GM23338 (cell line): ENCODE data around the gene MBD3L2. TPM values are rescaled to one million over a fixed set of nuclear protein-coding genes. Genes with fewer than 3 reads are reported as not detected.

Experiments used
- ATAC-seq: fragments of 200-7000 bp; cut with Tn5 transposase; 3 replicates; pipeline ENCODE4 v1.9.1; 2020
- DNase-seq: peaks from one replicate; pipeline ENCODE4 v3.0.0-alpha.2; 2015; ENCODE audit warnings: low spot score
- H2AFZ ChIP-seq: fragments of 200-600 bp; sonication (generic); 2 replicates; pipeline ENCODE4 v1.8.0; 2016; ENCODE audit warnings: antibody characterized with exemption, mild to moderate bottlenecking, moderate library complexity
- H3F3A ChIP-seq: fragments of 200-600 bp; sonication (generic); replicated peaks from 2 replicates; pipeline ENCODE4 v1.8.0; 2017; ENCODE audit warnings: antibody characterized with exemption, mixed run types, low read depth
- H3K27ac ChIP-seq: fragments of 200-600 bp; sonication (generic); 2 replicates; pipeline ENCODE4 v1.6.1; 2016; ENCODE audit warnings: low read depth
- H3K27me3 ChIP-seq: fragments of 200-600 bp; sonication (generic); 2 replicates; pipeline ENCODE4 v1.8.0; 2016; ENCODE audit warnings: mild to moderate bottlenecking, mixed run types, moderate library complexity; ENCODE audit not compliant: insufficient read depth
- H3K36me3 ChIP-seq: fragments of 200-600 bp; sonication (generic); 2 replicates; pipeline ENCODE4 v1.8.0; 2016; ENCODE audit warnings: mild to moderate bottlenecking; ENCODE audit not compliant: insufficient read depth
- H3K4me1 ChIP-seq: fragments of 200-600 bp; sonication (generic); 2 replicates; pipeline ENCODE4 v1.8.0; 2016; ENCODE audit warnings: mild to moderate bottlenecking, moderate library complexity; ENCODE audit not compliant: insufficient read depth
- H3K4me2 ChIP-seq: fragments of 200-600 bp; sonication (generic); 2 replicates; pipeline ENCODE4 v1.7.1; 2017; ENCODE audit warnings: mixed run types
- H3K4me3 ChIP-seq: fragments of 200-600 bp; sonication (generic); 2 replicates; pipeline ENCODE4 v1.6.1; 2016; ENCODE audit warnings: mixed run types
- H3K79me2 ChIP-seq: fragments of 200-600 bp; sonication (generic); replicated peaks from 2 replicates; pipeline ENCODE4 v1.8.0; 2017; ENCODE audit warnings: mild to moderate bottlenecking; ENCODE audit not compliant: insufficient read depth
- H3K9me2 ChIP-seq: fragments of 200-600 bp; sonication (generic); 2 replicates; pipeline ENCODE4 v1.8.0; 2017; ENCODE audit not compliant: insufficient read depth
- H4K20me1 ChIP-seq: fragments of 200-600 bp; sonication (generic); replicated peaks from 2 replicates; pipeline ENCODE4 v1.8.0; 2017; ENCODE audit warnings: mild to moderate bottlenecking; ENCODE audit not compliant: insufficient read depth
- H3K27ac Mint-ChIP-seq: 2 replicates; pipeline ENCODE4 v1.8.0; 2020; ENCODE audit warnings: inconsistent platforms, mild to moderate bottlenecking, moderate library complexity, mixed read lengths
- H3K27me3 Mint-ChIP-seq: 3 replicates; pipeline ENCODE4 v1.8.0; 2022; ENCODE audit warnings: low read depth, mild to moderate bottlenecking, moderate library complexity, mixed read lengths, inconsistent platforms; ENCODE audit not compliant: insufficient read depth, poor library complexity
- H3K36me3 Mint-ChIP-seq: 3 replicates; pipeline ENCODE4 v1.8.0; 2021; ENCODE audit warnings: low read depth, mild to moderate bottlenecking, inconsistent platforms, moderate library complexity, mixed read lengths
- H3K4me1 Mint-ChIP-seq: 3 replicates; pipeline ENCODE4 v1.8.0; 2020; ENCODE audit warnings: mild to moderate bottlenecking, inconsistent platforms, mixed read lengths
- H3K4me3 Mint-ChIP-seq: 3 replicates; pipeline ENCODE4 v1.8.0; 2021; ENCODE audit warnings: moderate library complexity, mild to moderate bottlenecking, inconsistent platforms, mixed read lengths
- H3K9me3 Mint-ChIP-seq: 3 replicates; pipeline ENCODE4 v1.8.0; 2020; ENCODE audit warnings: moderate library complexity, mild to moderate bottlenecking, inconsistent platforms, mixed read lengths
- EZH2 ChIP-seq: fragments of 200-600 bp; sonication (generic); IDR thresholded peaks from one replicate; pipeline ENCODE4 v1.8.0; 2017; ENCODE audit warnings: antibody characterized with exemption, mild to moderate bottlenecking, low read depth; ENCODE audit not compliant: unreplicated experiment
- JUNB ChIP-seq: IDR thresholded peaks from one replicate; pipeline ENCODE4 v1.6.1; 2016; ENCODE audit warnings: antibody characterized with exemption; ENCODE audit not compliant: unreplicated experiment
- NANOG ChIP-seq: IDR thresholded peaks from 2 replicates; pipeline ENCODE4 v1.6.1; 2016; ENCODE audit warnings: antibody characterized with exemption, borderline replicate concordance
- POLR2AphosphoS5 ChIP-seq: IDR thresholded peaks from 2 replicates; pipeline ENCODE4 v1.6.1; 2016; ENCODE audit warnings: antibody characterized with exemption, low read depth
- STAT1 ChIP-seq: IDR thresholded peaks from one replicate; pipeline ENCODE4 v1.6.1; 2016; ENCODE audit warnings: antibody characterized with exemption; ENCODE audit not compliant: unreplicated experiment
- ZNF114 ChIP-seq: fragments of 250-450 bp; sonication (Bioruptor Pico); IDR thresholded peaks from 2 replicates; pipeline ENCODE4 v1.5.0; 2020; ENCODE audit warnings: mild to moderate bottlenecking, moderate library complexity
- polyA plus RNA-seq: library from polyadenylated mRNA; unstranded; fragments of >200 nt; fragmentation: Nextera tagmentation; extraction: Ambion mirVana; gene quantifications from 2 replicates; pipeline ENCODE4 v1.2.1, GENCODE V29; 2016
- total RNA-seq: library from RNA; depleted of rRNA; stranded (reverse); fragments of >200 nt; shearing (Covaris generic); gene quantifications from 2 replicates; pipeline ENCODE4 v1.2.3, GENCODE V29; 2014
- TF ChIP-seq, protein P1 (sequence below), 2 experiments: fragments of 200-600 bp in 1 of 2; sonication (generic) in 1 of 2; conservative IDR thresholded peaks; 2 replicates each; pipeline versions ENCODE4 v1.5.1 to v1.6.1; 2016 to 2017; ENCODE audit warnings: antibody characterized with exemption in 2 of 2, low read depth in 2 of 2, mild to moderate bottlenecking in 2 of 2, moderate library complexity in 1 of 2
- TF ChIP-seq, protein P2 (sequence below): IDR thresholded peaks from 2 replicates; pipeline ENCODE4 v1.6.1; 2016; ENCODE audit warnings: antibody characterized with exemption
- TF ChIP-seq, protein P3 (sequence below): fragments of 250-450 bp; sonication (Bioruptor Pico); IDR thresholded peaks from 2 replicates; pipeline ENCODE4 v1.5.0; 2020; ENCODE audit warnings: mild to moderate bottlenecking, moderate library complexity
- TF ChIP-seq, protein P4 (sequence below): IDR thresholded peaks from one replicate; pipeline ENCODE4 v1.6.1; 2018; ENCODE audit warnings: antibody characterized with exemption; ENCODE audit not compliant: unreplicated experiment

The MBD3L2 gene
- total and polyA plus RNA-seq, 2 experiments from 2014 or later, result not detected

DNA sequence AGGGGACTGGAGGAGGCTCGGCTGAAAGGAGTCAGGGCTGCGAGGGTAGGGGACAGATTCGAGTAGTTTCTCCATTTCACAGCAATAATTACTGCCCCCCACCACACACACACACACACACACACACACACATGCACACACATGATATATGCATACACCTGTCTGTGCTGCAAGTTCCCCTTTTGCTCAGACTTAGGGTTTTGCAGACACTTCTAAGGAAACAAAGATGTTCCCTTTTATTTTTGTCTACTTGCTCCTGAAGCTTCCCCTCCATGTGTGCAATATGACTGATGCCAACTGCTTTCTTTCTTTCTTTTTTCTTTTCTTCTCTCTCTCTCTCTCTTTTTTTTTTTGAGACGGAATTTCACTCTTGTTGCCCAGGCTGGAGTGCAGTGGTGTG is 41.3 kb upstream of the MBD3L2 start:
- ATAC-seq, result no peak
- H3K36me3 Mint-ChIP-seq, result peaks cover 29% of the 10 kb centered on the region; the same call in 2 of the 3 replicates
- H3K27ac Mint-ChIP-seq, result no peak overlapping the region
- Histone ChIP-seq H3K4me2 (no peak overlapping the region), H3F3A (no peaks in the 10 kb centered on the region), H3K36me3 (no peaks in the 10 kb centered on the region), H3K4me1 (no peaks in the 10 kb centered on the region), H3K4me3 (no peak overlapping the region), H4K20me1 (no peaks in the 10 kb centered on the region), H3K27ac (no peak overlapping the region), H3K79me2 (no peaks in the 10 kb centered on the region), H2AFZ (no peak overlapping the region), H3K9me2 (no peaks in the 10 kb centered on the region), H3K27me3 (no peaks in the 10 kb centered on the region)
- peaks cover 4% of the 10 kb centered on the region for H3K27me3 Mint-ChIP-seq
- H3K9me3 Mint-ChIP-seq, result peaks cover 88% of the 10 kb centered on the region
- TF ChIP-seq POLR2AphosphoS5 (no peak), JUNB (no peak), EZH2 (no peak), ZNF114 (CRISPR knock-in tag) (no peak), NANOG (no peak), STAT1 (no peak)
- TF ChIP-seq, protein P1, sequence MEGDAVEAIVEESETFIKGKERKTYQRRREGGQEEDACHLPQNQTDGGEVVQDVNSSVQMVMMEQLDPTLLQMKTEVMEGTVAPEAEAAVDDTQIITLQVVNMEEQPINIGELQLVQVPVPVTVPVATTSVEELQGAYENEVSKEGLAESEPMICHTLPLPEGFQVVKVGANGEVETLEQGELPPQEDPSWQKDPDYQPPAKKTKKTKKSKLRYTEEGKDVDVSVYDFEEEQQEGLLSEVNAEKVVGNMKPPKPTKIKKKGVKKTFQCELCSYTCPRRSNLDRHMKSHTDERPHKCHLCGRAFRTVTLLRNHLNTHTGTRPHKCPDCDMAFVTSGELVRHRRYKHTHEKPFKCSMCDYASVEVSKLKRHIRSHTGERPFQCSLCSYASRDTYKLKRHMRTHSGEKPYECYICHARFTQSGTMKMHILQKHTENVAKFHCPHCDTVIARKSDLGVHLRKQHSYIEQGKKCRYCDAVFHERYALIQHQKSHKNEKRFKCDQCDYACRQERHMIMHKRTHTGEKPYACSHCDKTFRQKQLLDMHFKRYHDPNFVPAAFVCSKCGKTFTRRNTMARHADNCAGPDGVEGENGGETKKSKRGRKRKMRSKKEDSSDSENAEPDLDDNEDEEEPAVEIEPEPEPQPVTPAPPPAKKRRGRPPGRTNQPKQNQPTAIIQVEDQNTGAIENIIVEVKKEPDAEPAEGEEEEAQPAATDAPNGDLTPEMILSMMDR (conservative IDR thresholded peaks at IDR 0.05; ENCODE audit: low read depth in 2 of 2), result no peak
- TF ChIP-seq, protein P2, sequence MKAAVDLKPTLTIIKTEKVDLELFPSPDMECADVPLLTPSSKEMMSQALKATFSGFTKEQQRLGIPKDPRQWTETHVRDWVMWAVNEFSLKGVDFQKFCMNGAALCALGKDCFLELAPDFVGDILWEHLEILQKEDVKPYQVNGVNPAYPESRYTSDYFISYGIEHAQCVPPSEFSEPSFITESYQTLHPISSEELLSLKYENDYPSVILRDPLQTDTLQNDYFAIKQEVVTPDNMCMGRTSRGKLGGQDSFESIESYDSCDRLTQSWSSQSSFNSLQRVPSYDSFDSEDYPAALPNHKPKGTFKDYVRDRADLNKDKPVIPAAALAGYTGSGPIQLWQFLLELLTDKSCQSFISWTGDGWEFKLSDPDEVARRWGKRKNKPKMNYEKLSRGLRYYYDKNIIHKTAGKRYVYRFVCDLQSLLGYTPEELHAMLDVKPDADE, result no peak
- TF ChIP-seq, protein P3, sequence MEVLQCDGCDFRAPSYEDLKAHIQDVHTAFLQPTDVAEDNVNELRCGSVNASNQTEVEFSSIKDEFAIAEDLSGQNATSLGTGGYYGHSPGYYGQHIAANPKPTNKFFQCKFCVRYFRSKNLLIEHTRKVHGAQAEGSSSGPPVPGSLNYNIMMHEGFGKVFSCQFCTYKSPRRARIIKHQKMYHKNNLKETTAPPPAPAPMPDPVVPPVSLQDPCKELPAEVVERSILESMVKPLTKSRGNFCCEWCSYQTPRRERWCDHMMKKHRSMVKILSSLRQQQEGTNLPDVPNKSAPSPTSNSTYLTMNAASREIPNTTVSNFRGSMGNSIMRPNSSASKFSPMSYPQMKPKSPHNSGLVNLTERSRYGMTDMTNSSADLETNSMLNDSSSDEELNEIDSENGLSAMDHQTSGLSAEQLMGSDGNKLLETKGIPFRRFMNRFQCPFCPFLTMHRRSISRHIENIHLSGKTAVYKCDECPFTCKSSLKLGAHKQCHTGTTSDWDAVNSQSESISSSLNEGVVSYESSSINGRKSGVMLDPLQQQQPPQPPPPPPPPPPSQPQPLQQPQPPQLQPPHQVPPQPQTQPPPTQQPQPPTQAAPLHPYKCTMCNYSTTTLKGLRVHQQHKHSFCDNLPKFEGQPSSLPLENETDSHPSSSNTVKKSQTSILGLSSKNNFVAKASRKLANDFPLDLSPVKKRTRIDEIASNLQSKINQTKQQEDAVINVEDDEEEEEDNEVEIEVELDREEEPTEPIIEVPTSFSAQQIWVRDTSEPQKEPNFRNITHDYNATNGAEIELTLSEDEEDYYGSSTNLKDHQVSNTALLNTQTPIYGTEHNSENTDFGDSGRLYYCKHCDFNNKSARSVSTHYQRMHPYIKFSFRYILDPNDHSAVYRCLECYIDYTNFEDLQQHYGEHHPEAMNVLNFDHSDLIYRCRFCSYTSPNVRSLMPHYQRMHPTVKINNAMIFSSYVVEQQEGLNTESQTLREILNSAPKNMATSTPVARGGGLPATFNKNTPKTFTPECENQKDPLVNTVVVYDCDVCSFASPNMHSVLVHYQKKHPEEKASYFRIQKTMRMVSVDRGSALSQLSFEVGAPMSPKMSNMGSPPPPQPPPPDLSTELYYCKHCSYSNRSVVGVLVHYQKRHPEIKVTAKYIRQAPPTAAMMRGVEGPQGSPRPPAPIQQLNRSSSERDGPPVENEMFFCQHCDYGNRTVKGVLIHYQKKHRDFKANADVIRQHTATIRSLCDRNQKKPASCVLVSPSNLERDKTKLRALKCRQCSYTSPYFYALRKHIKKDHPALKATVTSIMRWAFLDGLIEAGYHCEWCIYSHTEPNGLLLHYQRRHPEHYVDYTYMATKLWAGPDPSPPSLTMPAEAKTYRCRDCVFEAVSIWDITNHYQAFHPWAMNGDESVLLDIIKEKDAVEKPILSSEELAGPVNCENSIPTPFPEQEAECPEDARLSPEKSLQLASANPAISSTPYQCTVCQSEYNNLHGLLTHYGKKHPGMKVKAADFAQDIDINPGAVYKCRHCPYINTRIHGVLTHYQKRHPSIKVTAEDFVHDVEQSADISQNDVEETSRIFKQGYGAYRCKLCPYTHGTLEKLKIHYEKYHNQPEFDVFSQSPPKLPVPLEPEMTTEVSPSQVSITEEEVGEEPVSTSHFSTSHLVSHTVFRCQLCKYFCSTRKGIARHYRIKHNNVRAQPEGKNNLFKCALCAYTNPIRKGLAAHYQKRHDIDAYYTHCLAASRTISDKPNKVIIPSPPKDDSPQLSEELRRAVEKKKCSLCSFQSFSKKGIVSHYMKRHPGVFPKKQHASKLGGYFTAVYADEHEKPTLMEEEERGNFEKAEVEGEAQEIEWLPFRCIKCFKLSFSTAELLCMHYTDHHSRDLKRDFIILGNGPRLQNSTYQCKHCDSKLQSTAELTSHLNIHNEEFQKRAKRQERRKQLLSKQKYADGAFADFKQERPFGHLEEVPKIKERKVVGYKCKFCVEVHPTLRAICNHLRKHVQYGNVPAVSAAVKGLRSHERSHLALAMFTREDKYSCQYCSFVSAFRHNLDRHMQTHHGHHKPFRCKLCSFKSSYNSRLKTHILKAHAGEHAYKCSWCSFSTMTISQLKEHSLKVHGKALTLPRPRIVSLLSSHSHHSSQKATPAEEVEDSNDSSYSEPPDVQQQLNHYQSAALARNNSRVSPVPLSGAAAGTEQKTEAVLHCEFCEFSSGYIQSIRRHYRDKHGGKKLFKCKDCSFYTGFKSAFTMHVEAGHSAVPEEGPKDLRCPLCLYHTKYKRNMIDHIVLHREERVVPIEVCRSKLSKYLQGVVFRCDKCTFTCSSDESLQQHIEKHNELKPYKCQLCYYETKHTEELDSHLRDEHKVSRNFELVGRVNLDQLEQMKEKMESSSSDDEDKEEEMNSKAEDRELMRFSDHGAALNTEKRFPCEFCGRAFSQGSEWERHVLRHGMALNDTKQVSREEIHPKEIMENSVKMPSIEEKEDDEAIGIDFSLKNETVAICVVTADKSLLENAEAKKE, result no peak
- TF ChIP-seq, protein P4, sequence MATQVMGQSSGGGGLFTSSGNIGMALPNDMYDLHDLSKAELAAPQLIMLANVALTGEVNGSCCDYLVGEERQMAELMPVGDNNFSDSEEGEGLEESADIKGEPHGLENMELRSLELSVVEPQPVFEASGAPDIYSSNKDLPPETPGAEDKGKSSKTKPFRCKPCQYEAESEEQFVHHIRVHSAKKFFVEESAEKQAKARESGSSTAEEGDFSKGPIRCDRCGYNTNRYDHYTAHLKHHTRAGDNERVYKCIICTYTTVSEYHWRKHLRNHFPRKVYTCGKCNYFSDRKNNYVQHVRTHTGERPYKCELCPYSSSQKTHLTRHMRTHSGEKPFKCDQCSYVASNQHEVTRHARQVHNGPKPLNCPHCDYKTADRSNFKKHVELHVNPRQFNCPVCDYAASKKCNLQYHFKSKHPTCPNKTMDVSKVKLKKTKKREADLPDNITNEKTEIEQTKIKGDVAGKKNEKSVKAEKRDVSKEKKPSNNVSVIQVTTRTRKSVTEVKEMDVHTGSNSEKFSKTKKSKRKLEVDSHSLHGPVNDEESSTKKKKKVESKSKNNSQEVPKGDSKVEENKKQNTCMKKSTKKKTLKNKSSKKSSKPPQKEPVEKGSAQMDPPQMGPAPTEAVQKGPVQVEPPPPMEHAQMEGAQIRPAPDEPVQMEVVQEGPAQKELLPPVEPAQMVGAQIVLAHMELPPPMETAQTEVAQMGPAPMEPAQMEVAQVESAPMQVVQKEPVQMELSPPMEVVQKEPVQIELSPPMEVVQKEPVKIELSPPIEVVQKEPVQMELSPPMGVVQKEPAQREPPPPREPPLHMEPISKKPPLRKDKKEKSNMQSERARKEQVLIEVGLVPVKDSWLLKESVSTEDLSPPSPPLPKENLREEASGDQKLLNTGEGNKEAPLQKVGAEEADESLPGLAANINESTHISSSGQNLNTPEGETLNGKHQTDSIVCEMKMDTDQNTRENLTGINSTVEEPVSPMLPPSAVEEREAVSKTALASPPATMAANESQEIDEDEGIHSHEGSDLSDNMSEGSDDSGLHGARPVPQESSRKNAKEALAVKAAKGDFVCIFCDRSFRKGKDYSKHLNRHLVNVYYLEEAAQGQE, result no peak
- no peak for DNase-seq
- H3K4me1 Mint-ChIP-seq, result no peaks in the 10 kb centered on the region
- H3K4me3 Mint-ChIP-seq, result no peak overlapping the region
